NCI-H1092 (cell line): ENCODE measurements around the gene THNSL1.

Experiments used
- DNase-seq: peaks from one replicate; lab custom pipeline; 2025; lab: John Stamatoyannopoulos, UW

The THNSL1 gene

DNA sequence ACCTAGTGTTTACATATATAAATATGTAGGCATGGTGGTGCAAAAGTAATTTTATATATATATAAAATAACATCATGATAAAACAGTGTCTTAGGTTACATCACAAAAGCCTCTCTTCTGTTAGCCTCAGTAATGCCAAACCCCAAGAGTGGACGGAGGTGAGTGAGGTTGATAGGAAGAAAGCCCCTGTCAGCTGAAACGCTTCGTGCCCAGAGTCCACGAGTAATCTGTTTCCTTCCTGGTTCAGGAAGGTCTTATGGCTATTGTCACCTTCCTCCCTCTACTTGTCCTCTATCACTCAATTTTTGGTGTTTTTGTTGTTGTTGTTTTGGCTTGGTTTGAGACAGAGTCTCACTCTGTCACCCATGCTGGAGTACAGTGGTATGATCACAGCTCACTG lies 41.5 kb downstream of the THNSL1 start:
- no peak for DNase-seq

DNA sequence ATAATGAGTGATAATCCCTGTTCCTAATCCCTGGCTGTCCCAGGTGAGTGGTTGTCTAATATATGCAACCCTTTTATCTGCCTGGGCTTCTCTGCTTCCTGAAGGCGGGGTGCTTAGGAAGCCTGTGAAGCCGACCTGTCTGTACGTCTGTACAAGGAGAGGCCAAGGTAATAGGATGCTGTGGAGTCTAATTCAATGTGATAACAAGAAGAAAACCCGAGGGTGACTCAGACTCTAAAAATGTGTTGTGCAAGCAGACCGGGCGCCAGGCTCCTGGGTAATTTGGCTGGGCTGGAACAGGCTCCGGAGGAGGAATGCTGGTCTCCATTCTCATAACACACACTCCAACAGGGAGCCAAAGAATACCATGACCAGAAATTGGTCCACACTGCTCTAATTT lies 43.6 kb downstream of the THNSL1 start:
- DNase-seq: no peak

DNA sequence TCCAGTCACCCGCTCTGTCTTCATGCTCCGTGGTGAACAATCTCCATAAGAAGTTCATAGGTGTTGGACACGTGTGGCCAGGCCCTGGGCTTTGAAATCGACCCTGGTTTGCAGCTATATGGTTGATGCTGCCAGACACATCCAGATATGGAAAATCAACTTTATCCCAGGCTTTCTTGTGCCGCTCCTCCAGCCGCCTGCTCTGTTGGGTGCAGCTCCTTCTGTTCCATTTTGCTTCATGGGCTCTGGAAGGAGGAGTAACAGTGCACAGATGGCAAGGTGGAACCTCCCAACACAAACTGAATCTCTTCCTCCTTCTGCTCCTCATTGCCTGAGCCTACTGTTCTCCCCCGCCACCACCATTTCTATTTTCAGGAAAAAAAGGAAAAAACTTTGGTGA lies 44.7 kb downstream of the THNSL1 start:
- DNase-seq: no peak

DNA sequence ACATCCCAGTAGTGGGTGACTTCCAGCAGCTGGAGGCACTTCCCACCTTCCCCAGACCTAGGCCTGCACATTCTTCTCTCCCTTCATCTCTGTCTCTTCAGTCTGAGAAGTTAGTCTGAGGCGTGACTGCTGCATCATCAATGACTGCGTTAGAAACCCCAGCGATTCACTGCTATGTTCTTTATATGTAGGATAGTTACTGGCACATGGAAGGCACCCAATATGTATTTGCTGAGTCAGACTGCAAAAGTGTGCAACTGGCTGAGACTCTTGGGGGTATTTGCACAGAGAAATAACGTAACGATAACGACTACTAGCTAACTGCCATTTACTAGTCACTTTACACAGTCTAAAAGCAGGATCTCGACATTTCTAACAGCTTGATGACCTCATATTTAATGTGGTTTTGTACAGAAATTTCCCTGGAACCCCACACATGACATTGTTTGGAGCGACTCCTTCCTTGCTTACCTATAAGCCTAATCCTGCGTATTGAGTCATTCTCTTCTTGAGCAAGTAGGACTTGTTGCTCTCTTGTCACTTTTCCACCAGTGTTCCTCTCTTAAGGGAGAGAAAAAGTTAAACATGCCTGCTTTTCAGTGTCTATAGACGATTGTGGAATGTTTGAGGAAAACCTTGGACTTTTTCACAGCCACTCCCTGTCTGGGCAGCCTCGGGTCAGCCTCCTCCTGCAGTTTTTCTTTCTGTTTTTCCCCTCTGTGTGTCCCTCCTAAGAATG lies 45.5 kb downstream of the THNSL1 start:
- DNase-seq: no peak

DNA sequence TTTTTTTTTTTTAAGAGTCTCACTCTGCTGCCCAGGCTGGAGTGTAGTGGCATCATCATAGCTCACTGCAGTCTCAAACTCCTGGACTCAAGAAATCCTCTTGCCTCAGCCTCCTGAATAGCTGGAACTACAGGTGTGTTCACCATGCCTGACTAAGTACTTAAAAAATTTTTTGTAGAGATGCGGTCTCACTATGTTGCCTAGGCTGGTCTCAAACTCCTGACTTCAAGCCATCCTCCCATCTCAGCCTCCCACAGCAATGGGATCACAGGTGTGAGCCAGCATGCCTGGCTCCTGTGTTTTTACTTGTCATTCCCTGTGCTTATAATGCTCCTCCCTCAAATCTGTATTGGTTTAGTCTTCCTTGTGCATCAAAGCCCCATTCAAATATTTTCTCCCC lies 46.7 kb downstream of the THNSL1 start:
- no peak for DNase-seq

DNA sequence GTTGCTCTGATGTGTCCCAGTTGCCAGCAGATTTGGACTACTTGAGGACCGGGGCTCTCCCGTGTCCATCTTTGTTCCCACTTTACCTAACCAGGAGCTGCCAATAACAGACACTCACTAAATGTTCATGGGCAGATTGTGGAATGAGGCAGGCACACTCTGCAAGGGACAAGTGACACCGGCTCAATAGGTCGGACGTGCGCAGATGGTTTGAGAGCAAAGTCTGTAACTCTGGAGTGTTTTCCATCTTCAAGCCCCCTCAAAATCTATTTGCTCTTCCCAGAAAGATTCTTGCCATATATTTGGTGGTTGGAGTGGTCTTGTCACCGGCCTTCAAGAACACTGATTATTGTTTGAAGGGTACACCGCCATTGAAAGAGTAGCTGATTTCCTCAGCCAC lies 47.2 kb downstream of the THNSL1 start:
- DNase-seq: no peak

DNA sequence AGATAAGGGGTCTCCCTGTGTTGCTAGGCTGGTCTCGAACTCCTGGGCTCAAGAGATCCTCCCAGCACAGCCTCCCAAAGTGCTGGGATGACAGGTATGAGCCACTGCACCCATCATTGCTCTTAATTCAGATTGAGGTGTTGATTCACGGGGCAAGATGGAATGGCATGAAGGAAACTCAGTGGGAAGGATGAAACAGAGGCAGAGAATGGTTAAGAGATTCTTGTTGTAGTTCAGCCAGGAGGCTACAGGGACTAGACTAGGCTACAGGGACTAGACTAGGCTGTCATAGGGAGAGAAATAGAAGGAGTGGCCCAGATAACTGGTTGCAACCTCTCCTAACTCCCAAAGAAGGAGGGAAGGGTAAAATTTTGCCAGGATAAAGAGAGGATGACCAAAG lies 48.0 kb downstream of the THNSL1 start:
- DNase-seq: no peak

DNA sequence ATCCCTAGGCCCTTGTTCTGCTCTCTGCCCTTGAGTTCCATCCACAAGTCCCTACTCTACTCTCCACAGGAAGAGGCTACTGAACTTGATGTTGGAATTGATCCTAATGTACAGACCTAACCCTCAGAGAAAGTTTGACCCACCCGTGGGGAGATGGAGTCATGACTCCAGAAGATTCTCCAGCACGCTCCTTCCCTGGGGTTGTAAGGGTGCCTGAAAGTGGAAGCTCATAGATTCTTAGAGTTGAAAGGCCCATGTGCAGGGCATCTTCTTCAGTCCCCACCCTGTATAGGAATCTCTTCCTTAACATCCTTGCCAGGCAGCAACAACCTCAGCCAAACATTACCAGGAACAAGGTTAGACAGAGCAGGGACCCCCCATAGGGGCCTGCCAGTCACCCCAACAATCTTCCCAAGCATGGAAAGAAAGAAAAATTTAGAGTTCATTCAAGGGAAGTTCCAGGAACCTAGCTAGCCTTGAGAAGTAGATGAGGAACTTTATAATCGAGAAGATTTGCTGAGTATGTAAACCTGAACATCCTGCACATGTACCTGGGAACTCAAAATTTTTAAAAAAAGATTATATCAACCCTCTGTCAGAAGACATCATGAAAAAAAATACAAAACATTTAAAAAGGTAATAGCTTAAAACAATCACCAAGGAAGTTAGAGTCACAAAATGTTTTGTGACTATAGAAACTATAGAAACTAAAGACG lies 49.5 kb downstream of the THNSL1 start:
- no peak for DNase-seq

DNA sequence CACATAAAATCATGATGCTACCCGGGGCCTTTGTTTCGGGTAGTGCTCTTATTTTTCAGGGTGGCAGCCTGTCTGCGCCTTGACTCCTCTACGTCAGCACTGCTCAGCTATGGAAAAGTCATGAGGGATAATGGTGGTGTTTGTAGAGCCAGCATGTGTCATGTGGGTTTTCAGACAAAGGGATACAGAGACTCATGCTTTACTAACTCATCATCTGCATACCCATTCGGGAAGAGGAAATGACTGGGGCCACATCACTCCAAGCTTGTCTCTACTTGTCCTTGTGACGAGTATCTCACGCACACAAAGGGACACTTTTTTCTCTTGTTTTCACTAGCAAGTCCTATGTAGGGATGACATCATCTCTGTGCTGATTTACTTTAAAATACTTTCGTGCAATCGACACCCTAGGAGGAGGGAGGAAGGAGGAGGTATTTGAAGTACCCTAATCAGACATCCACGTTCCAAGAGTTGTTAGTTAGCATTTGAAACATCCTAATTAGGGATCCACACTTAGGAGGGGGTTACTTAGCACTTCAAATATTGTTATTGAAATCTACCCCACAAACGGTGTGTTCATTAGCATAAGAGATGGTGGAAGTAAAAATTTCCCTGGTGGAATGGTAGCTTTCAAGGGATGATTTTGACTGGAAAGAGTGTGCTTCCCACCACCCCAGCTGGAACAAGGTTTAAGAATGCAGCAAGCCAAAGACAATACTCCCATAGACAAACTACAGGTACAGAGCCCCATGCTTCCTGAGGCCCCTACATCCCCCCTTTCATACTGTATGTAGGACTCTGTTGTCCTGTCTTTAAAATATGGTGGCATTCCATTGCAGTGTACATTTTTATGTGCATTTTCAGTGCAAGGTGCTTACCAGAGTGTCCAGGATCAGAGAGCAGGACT lies 52.0 kb downstream of the THNSL1 start:
- no peak for DNase-seq

DNA sequence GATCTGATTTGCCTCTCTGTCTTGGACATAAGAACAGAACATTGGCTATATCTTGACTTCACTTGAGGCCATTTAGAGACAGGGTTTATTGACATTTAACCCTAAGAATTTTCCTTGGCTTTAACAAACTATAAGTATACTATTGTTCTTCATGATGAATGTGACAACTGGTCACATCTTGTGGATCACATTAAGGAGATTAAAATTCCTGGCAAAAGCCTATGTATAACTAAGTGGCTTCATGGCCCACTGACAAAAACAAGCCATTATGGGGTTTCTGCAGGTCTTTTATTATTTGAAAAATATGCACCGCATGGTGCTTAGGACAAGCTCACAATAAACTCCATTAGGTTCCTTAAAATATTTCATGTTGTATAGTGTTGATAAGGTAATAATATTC lies 54.8 kb downstream of the THNSL1 start:
- no peak for DNase-seq

DNA sequence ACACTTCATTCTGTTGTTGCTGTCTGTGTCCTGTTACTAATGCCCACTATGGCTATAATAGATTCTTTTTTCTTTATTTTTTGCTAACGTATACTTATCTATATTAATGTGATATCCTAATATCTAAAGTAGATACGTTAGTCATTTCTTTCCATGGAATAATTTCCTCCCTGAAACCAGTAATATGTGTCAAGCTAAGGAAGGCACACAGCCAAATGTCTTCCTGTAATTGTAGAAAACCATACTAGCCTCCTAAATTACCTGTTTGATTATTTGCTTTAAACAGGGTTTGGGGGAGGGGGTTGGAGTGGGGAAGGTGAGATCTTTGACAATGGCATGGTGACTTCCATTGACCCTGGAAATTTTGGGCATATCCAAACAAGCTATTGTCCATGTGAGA lies 56.4 kb downstream of the THNSL1 start:
- DNase-seq: no peak

DNA sequence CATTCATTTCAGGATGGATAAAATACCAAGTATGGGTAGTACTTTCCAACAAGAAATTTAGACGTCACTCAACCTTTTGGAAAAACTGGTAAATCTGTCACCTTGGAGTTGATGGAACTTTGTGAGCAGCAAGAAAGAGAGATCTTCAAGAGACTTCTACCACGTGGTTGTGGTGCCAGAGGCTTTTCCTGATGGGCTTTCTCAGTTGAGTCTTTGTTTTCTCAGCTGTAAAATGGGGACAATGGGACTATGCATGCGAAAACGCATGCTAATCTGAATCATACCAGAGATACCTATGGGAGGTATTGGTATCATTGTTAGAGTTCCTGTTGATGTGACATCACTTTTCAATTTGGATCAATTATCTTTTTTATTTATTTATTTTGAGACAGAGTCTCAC lies 59.4 kb downstream of the THNSL1 start:
- DNase-seq: no peak
